ENCODE measurements around the gene BEX2.

The BEX2 gene

DNA sequence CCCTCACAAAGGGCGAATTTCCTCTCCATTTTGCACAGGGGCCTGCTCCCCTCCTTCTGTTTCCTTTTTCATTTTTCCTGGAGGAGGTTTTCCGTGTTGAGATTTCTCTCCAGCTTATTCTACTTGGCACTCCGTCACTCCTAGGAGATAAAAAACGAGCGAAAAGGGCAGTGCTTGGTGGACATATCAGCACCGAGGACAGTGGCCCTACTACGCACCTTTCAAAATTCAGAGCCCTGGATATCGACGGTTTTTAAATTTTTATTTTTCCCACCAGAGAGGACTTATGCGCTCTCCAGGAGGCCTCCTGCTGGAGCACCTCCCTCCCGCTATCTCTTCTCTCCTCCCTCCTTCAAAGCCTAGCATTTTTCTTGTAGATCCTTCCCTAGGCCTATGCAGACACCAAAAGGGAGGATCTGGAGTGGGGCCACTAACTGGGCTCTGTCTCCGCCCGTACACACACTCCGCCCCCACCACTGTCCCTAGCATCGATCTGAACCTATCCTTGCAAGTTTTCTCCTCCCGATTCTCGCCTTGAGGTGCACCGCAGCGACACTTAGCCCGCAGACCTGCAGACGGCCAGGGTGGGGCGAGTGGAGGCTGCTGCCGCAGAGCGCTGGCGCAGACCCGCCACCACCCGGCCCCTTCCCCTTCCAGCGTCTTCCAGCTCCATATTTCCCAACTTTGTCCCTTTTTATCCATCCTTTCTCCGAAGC, 37.0 kb upstream of the BEX2 start:
- peaks cover 13% of the 10 kb centered on the region for H3K27me3 ChIP-seq (ENCODE audit: insufficient read depth, low read depth, severe bottlenecking)
- no peaks in the 10 kb centered on the region for H3K9me3 ChIP-seq (ENCODE audit: severe bottlenecking)
- DNase-seq, result no peak
- no peak for TF ChIP-seq CTCF (IDR thresholded peaks at IDR 0.05; ENCODE audit: low read depth, low read length)
- no peak overlapping the region for H3K4me3 ChIP-seq (ENCODE audit: low read depth, low read length)
- no peak overlapping the region for H3K27ac ChIP-seq
- H3K36me3 ChIP-seq, result no peaks in the 10 kb centered on the region

GRCh38 chrX:103344606-103345005, 33.8 kb upstream of the BEX2 start:
- no peak overlapping the region for H3K4me3 ChIP-seq (ENCODE audit: low read depth, low read length)
- H3K27ac ChIP-seq, result no peak overlapping the region
- no peak for DNase-seq
- TF ChIP-seq CTCF (IDR thresholded peaks at IDR 0.05; ENCODE audit: low read depth, low read length), result no peak
- no peaks in the 10 kb centered on the region for H3K36me3 ChIP-seq
- no peaks in the 10 kb centered on the region for H3K9me3 ChIP-seq (ENCODE audit: severe bottlenecking)
- peaks cover 5% of the 10 kb centered on the region for H3K27me3 ChIP-seq (ENCODE audit: insufficient read depth, low read depth, severe bottlenecking)

- DNase-seq, result no peak
- TF ChIP-seq CTCF (IDR thresholded peaks at IDR 0.05; ENCODE audit: low read depth, low read length), result peak; percentile 41
- Histone ChIP-seq H3K36me3 (no peaks in the 10 kb centered on the region), H3K27ac (no peak overlapping the region), H3K4me3 (ENCODE audit: low read depth, low read length) (no peak overlapping the region), H3K27me3 (ENCODE audit: insufficient read depth, low read depth, severe bottlenecking) (peaks cover 2% of the 10 kb centered on the region), H3K9me3 (ENCODE audit: severe bottlenecking) (no peaks in the 10 kb centered on the region)
Measured at GRCh38 chrX:103343105-103343504, 32.3 kb upstream of the BEX2 start.

DNA sequence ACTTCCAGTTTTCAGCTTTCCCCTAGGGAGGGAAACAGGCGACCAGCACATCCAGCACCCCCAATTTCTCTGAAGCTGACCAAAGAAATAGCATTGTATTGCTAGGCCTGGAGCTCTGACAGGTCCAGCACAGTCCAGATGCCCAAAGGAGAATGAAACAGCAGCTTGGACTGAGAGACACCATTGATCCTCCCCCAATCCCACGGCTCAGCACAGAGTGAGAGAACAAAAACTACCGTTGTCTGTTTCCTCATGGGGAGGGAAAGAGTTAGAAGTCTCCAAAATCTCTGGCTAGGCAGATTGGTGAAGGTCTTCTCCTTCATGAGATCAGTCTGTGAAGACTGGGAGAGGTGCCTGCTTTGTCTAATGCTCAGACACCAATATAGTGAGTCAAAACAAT, 27.9 kb upstream of the BEX2 start:
- Histone ChIP-seq H3K27ac (no peak overlapping the region), H3K36me3 (no peaks in the 10 kb centered on the region), H3K9me3 (ENCODE audit: severe bottlenecking) (no peaks in the 10 kb centered on the region), H3K27me3 (ENCODE audit: insufficient read depth, low read depth, severe bottlenecking) (peaks cover 7% of the 10 kb centered on the region), H3K4me3 (ENCODE audit: low read depth, low read length) (no peak overlapping the region)
- TF ChIP-seq CTCF (IDR thresholded peaks at IDR 0.05; ENCODE audit: low read depth, low read length), result no peak
- no peak for DNase-seq

DNA sequence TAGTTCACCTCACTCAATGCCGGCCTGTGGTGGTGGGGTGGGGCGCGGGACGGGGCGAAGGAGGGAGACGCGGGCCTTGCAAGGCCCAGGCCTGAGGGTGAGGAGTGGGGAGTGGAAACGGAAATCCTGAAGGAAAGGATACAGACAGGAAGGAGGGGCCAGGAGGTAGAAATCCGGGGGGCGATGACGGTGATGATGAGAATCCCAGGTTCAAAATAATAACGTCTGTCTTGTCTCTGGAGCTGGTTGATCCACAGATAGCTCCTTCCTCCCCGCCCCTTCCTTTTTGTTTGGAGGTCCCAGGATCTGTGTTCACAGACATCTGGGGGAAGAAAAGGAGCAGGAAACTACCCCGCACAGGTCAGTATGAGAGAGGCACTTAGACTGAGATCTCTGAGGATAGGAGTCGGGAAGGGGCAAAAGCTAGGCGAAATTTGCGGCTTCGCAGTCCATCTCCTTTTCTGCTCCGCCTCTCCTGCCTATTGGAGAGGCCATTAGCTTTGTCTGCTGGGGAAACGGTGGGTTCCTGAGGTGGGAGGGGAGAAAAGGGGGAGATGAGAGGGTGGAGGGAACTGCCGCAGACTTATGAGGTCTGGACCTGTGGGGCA, 20.0 kb upstream of the BEX2 start:
- no peak for TF ChIP-seq CTCF (IDR thresholded peaks at IDR 0.05; ENCODE audit: low read depth, low read length)
- Histone ChIP-seq H3K9me3 (ENCODE audit: severe bottlenecking) (no peaks in the 10 kb centered on the region), H3K36me3 (no peaks in the 10 kb centered on the region), H3K4me3 (ENCODE audit: low read depth, low read length) (peak overlapping the region; percentile 40), H3K27ac (no peak overlapping the region), H3K27me3 (ENCODE audit: insufficient read depth, low read depth, severe bottlenecking) (peaks cover 42% of the 10 kb centered on the region)
- DNase-seq, result no peak

Measured in WERI-Rb-1 (cell line).